GM18505 (cell line): ENCODE data around the gene FGF11.

Experiments
- ATAC-seq: cut with Tn5 transposase; IDR thresholded peaks from one replicate; pipeline ENCODE4 v1.9.1; 2021; ENCODE audit not compliant: unreplicated experiment
- POLR2A ChIP-seq: IDR thresholded peaks from 4 replicates; pipeline ENCODE4 v1.6.1; 2011; ENCODE audit warnings: borderline replicate concordance; ENCODE audit not compliant: insufficient read depth, insufficient read length; ENCODE audit errors: extremely low read depth

Gene FGF11

GRCh38 chr17:7440113-7440833, 961 bp downstream of the FGF11 start:
- no peak for ATAC-seq
- no peak for TF ChIP-seq POLR2A

- TF ChIP-seq POLR2A: no peak
- ATAC-seq: no peak
Measured at GRCh38 chr17:7440834-7441195, 1.5 kb downstream of the FGF11 start.

- no peak for TF ChIP-seq POLR2A
- ATAC-seq: no peak
Measured at GRCh38 chr17:7441266-7441665, 2.0 kb downstream of the FGF11 start.

GRCh38 chr17:7442142-7442541, 2.8 kb downstream of the FGF11 start:
- TF ChIP-seq POLR2A: no peak
- no peak for ATAC-seq

- no peak for ATAC-seq
- no peak for TF ChIP-seq POLR2A
Measured at GRCh38 chr17:7443499-7444485, 4.5 kb downstream of the FGF11 start.

GRCh38 chr17:7444682-7445618, 5.6 kb downstream of the FGF11 start, which contains the start of gene CHRNB1:
Gene CHRNB1 (plus strand): TSS chr17:7445061. CDS start chr17:7445128, 67 bp downstream.
- no peak for TF ChIP-seq POLR2A
- ATAC-seq: no peak

DNA sequence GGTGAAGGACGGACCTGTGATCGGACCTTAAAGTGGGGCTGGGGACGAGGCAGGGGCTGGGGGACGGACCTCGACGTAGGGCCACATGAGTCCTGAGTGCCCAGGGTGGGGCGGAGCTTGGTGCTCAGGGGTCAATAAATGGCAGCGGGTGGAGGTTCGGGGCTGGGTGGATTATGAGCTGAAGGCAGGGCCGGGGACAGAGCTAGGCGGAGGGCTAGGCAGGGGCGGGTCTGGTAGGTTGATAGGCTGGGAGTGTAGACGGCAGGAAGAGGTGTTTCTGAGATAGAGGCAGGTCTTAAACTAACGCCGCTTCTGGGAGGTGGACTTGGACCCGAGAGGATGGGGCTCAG, 6.3 kb downstream of the FGF11 start:
- ATAC-seq: no peak
- TF ChIP-seq POLR2A: no peak

GRCh38 chr17:7448461-7448860, 9.1 kb downstream of the FGF11 start:
- no peak for ATAC-seq
- no peak for TF ChIP-seq POLR2A

GRCh38 chr17:7459961-7460545, 20.7 kb downstream of the FGF11 start:
- no peak for ATAC-seq
- no peak for TF ChIP-seq POLR2A

GRCh38 chr17:7460850-7461660, 21.7 kb downstream of the FGF11 start:
- ATAC-seq: no peak
- no peak for TF ChIP-seq POLR2A

DNA sequence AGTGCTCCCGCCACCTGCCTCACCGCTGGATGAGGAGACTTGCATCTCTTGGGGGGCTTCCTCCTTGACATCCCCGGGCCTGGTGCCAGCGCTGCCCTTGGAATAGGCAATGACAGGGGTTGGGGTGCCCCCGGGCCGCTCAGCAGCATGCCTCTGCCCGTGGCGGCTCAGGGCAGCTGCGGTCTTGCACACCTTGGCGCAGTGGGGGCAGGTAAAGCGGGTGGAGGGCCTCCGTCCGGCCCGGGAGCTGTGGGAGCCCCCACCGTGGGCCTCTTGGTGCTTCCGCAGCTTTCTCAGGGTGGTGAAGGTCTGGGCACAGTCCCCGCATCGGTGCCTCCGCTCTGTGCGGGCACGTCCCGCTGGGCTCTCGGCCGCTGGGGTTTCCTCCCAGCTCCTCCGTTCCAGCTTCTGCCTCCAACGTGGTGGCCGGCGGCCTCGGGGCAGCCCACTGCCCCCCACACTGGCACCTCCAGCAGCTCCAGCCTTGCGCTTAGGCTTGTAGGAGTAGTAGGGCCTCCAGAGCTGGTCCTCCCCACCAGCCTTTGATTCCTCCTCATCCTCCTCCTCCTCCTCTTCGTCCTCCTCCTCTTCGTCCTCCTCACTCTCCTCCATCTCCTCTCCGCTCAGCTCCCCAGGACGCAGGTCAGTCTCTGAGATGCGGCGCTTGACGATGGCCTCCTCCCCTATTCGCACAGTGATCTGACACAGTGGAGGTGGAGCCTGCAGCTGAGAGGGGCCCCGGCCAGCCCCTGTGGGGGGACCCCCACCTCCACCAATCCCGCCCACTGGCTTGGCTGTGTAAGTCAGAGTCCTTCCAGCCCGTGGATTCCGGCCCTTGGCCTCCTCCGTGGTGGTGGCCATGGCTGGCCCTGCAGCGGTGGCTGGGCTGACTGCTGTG, 23.4 kb downstream of the FGF11 start:
- no peak for ATAC-seq

More for the DNA sequence above, 23.4 kb downstream of the FGF11 start:
- no peak for TF ChIP-seq POLR2A
